NCI-H748 (cell line): ENCODE data around the gene RAB1A.

Source experiments
- DNase-seq: peaks from one replicate; lab custom pipeline; 2025; ENCODE audit not compliant: unreplicated experiment; lab: John Stamatoyannopoulos, UW

The RAB1A gene

GRCh38 chr2:65040400-65041261, 89.3 kb downstream of the RAB1A start:
- DNase-seq, result peak; percentile 72

DNA sequence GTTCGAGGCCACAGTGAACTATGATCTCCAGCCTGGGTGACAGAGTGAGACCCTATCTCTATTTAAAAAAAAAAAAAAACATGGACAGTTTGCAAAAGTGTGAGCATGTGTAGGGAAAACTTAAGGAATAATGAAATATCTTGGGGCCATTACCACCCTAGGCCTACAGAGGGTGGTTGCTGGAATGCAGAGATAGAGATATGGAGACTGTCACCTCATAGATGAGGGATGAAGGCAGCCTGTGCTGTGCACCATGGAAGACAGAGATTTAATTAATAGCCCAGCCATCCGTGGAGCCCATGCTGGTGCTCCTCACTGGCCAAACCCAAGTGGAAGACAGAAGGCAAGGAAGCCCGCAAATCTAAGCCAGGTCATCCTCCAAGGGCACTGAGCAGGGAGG, 90.3 kb downstream of the RAB1A start:
- DNase-seq, result no peak

DNA sequence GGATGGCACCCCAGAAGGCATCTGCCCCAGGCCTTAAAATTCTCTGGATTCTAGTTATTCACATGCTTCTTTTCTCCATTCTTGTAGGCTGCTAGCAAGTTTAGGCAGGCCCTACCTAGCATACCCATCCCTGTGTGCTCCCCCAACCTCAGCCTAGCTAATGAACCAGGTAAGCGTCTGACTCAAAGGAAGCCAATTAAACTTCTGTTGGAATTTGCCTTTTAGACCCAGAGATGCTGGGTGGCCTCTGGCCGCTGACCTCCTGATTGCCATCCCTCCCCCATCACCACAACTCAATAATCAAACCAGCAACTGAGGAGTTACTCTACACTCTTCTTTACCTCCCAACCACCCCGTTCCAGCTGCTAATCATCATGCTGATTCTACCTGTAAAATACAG, 92.7 kb downstream of the RAB1A start:
- DNase-seq, result no peak
